ENCODE data around the gene COL5A2.

The COL5A2 gene

GRCh38 chr2:189159717-189160116 lies 19.8 kb downstream of the COL5A2 start:
- H3K9me3 ChIP-seq (ENCODE audit: insufficient read depth, low read depth, low read length): no peaks in the 10 kb centered on the region
- peaks cover 22% of the 10 kb centered on the region for H3K4me1 ChIP-seq (ENCODE audit: insufficient read depth, low read length)
- H3K9ac ChIP-seq (ENCODE audit: low read depth, low read length): no peak overlapping the region
- no peaks in the 10 kb centered on the region for H3K27me3 ChIP-seq (ENCODE audit: insufficient read depth, low read length)
- H3K27ac ChIP-seq (ENCODE audit: low read length): no peak overlapping the region
- no peak overlapping the region for H3K4me3 ChIP-seq (ENCODE audit: low read length)
- H3K36me3 ChIP-seq (ENCODE audit: insufficient read depth, low read depth, low read length): no peaks in the 10 kb centered on the region

- Histone ChIP-seq H3K4me1 (ENCODE audit: insufficient read depth, low read length) (peaks cover 22% of the 10 kb centered on the region), H3K9ac (ENCODE audit: low read depth, low read length) (no peak overlapping the region), H3K27me3 (ENCODE audit: insufficient read depth, low read length) (no peaks in the 10 kb centered on the region), H3K27ac (ENCODE audit: low read length) (no peak overlapping the region), H3K9me3 (ENCODE audit: insufficient read depth, low read depth, low read length) (no peaks in the 10 kb centered on the region), H3K4me3 (ENCODE audit: low read length) (no peak overlapping the region), H3K36me3 (ENCODE audit: insufficient read depth, low read depth, low read length) (no peaks in the 10 kb centered on the region)
Measured at GRCh38 chr2:189159273-189159672, 20.3 kb downstream of the COL5A2 start.

DNA sequence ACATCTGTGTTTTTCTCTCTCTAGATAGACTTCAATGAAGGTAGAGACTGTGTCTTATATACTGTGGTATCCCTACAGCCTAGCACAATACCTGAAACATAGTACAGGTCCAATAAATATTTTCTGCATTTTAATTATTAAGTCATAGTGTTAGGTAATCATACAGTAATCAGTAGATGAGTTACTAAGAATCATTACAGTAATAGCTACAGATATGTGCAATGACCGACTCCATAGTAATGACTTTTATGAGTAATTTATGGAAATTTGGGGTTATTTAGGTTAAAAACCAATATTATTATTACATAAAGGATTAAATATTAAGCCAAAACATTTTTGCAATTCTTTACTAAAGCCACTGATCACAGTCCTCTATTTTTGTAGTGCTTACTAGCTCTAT lies 21.6 kb downstream of the COL5A2 start:
- Histone ChIP-seq H3K36me3 (ENCODE audit: insufficient read depth, low read depth, low read length) (no peaks in the 10 kb centered on the region), H3K4me1 (ENCODE audit: insufficient read depth, low read length) (peaks cover 12% of the 10 kb centered on the region), H3K4me3 (ENCODE audit: low read length) (no peak overlapping the region), H3K27ac (ENCODE audit: low read length) (no peak overlapping the region), H3K9me3 (ENCODE audit: insufficient read depth, low read depth, low read length) (no peaks in the 10 kb centered on the region), H3K9ac (ENCODE audit: low read depth, low read length) (no peak overlapping the region), H3K27me3 (ENCODE audit: insufficient read depth, low read length) (no peaks in the 10 kb centered on the region)

DNA sequence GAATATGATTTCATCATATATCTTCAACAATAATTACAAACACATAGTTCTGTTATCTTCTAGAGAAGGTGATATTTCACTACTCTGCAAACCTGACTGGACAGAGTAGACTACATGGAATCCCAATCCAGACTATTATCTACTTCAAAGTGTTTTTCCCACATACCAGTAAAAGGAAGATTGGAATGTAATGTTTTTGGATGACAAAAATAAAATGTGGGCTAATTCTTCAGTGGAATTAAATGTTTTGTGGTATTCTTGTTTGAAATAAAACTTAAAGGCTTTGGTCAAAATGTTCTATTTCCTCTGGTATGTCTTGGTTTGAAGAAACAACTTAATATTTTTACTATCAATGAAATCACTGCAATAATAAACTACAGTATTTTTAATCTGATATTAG lies 22.1 kb downstream of the COL5A2 start:
- H3K4me3 ChIP-seq (ENCODE audit: low read length): no peak overlapping the region
- H3K4me1 ChIP-seq (ENCODE audit: insufficient read depth, low read length): peaks cover 7% of the 10 kb centered on the region; the same call in 1 of the 2 replicates
- H3K9ac ChIP-seq (ENCODE audit: low read depth, low read length): no peak overlapping the region
- no peaks in the 10 kb centered on the region for H3K36me3 ChIP-seq (ENCODE audit: insufficient read depth, low read depth, low read length)
- no peaks in the 10 kb centered on the region for H3K9me3 ChIP-seq (ENCODE audit: insufficient read depth, low read depth, low read length)
- H3K27ac ChIP-seq (ENCODE audit: low read length): no peak overlapping the region
- H3K27me3 ChIP-seq (ENCODE audit: insufficient read depth, low read length): no peaks in the 10 kb centered on the region

- no peak overlapping the region for H3K27ac ChIP-seq (ENCODE audit: low read length)
- no peaks in the 10 kb centered on the region for H3K36me3 ChIP-seq (ENCODE audit: insufficient read depth, low read depth, low read length)
- no peaks in the 10 kb centered on the region for H3K4me1 ChIP-seq (ENCODE audit: insufficient read depth, low read length)
- H3K27me3 ChIP-seq (ENCODE audit: insufficient read depth, low read length): no peaks in the 10 kb centered on the region
- no peaks in the 10 kb centered on the region for H3K9me3 ChIP-seq (ENCODE audit: insufficient read depth, low read depth, low read length)
- H3K9ac ChIP-seq (ENCODE audit: low read depth, low read length): no peak overlapping the region
- no peak overlapping the region for H3K4me3 ChIP-seq (ENCODE audit: low read length)
Measured at GRCh38 chr2:189155795-189156194, 23.8 kb downstream of the COL5A2 start.

DNA sequence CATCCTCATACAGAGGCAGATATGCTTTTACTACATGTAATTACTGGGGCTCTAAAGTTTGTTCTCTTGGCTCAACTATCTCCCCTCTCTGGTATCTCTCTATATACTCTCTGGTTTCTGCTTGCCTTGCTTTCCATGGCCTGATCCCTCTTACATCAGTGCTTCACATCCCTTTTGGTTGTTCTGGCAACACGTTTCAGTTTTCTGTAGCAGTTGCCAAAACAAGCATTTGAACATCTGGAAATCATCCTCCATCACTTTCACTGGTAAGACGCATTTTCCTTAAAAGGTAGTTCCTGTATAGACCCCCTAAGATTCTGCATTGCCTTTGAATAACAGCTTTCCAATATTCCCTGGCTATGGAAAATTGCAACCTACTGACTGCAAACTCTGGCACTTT lies 25.9 kb downstream of the COL5A2 start:
- no peaks in the 10 kb centered on the region for H3K27me3 ChIP-seq (ENCODE audit: insufficient read depth, low read length)
- H3K9ac ChIP-seq (ENCODE audit: low read depth, low read length): no peak overlapping the region
- H3K4me3 ChIP-seq (ENCODE audit: low read length): no peak overlapping the region
- no peaks in the 10 kb centered on the region for H3K4me1 ChIP-seq (ENCODE audit: insufficient read depth, low read length)
- H3K9me3 ChIP-seq (ENCODE audit: insufficient read depth, low read depth, low read length): no peaks in the 10 kb centered on the region
- no peak overlapping the region for H3K27ac ChIP-seq (ENCODE audit: low read length)
- H3K36me3 ChIP-seq (ENCODE audit: insufficient read depth, low read depth, low read length): no peaks in the 10 kb centered on the region

DNA sequence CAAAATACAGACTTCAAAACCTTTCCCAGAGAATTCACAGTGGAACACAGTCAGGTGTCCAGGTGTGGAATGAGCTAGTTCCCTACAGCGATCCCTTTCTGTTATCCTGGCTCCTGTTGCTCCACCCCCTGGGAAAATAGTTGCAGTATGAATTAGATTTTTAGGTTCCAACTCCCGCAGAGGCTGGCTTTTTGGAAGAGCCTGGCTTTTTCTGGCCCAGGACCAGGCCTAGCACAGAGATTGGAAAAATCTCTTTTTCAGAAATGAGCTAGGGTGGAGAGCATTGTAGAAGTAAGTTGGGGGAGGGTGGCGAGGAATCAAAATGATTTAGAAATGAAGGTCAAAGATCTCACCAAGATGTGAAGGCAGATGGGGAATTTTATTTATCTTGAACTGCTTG lies 27.1 kb downstream of the COL5A2 start:
- no peaks in the 10 kb centered on the region for H3K9me3 ChIP-seq (ENCODE audit: insufficient read depth, low read depth, low read length)
- H3K27ac ChIP-seq (ENCODE audit: low read length): no peak overlapping the region
- H3K36me3 ChIP-seq (ENCODE audit: insufficient read depth, low read depth, low read length): no peaks in the 10 kb centered on the region
- H3K4me3 ChIP-seq (ENCODE audit: low read length): no peak overlapping the region
- H3K9ac ChIP-seq (ENCODE audit: low read depth, low read length): no peak overlapping the region
- no peaks in the 10 kb centered on the region for H3K4me1 ChIP-seq (ENCODE audit: insufficient read depth, low read length)
- H3K27me3 ChIP-seq (ENCODE audit: insufficient read depth, low read length): no peaks in the 10 kb centered on the region

DNA sequence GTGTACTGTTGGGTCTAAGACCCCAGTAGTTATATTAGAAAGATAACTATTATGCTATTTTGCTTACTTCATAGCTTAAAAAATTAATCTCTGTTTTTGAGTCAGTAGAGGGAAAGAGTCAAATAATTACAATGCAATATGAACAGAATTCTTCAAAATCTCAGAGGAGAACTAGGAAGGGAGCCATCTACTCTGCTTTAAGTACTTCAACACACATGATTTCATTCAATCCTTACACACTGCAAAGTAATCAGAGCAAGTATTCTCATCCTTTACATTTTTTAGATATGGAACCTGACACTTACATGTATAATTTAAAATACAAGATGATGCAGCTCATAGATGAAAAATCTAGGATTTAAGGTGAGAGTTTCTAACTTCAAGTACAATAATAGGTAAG lies 27.7 kb downstream of the COL5A2 start:
- H3K4me1 ChIP-seq (ENCODE audit: insufficient read depth, low read length): no peaks in the 10 kb centered on the region
- H3K27ac ChIP-seq (ENCODE audit: low read length): no peak overlapping the region
- no peaks in the 10 kb centered on the region for H3K36me3 ChIP-seq (ENCODE audit: insufficient read depth, low read depth, low read length)
- H3K9ac ChIP-seq (ENCODE audit: low read depth, low read length): no peak overlapping the region
- H3K9me3 ChIP-seq (ENCODE audit: insufficient read depth, low read depth, low read length): no peaks in the 10 kb centered on the region
- H3K4me3 ChIP-seq (ENCODE audit: low read length): no peak overlapping the region
- no peaks in the 10 kb centered on the region for H3K27me3 ChIP-seq (ENCODE audit: insufficient read depth, low read length)

DNA sequence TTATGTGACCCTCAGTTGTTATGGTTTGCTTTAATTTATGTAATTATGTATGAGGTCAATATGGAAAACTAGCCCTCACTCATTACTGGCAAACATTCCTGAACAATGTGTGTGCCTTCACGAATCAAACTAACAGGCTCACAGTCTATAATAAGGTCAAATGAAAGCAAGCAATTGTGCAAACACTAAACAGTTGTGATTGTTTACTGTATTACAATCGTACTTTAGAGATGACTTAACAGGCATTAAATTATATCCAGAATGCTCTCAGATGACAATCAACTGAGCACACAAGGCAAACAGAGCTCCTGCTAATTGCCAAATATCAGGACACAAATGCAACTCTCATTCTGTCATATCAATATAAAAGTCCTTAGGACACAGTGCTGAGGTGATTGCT lies 29.5 kb downstream of the COL5A2 start:
- Histone ChIP-seq H3K4me3 (ENCODE audit: low read length) (no peak overlapping the region), H3K36me3 (ENCODE audit: insufficient read depth, low read depth, low read length) (no peaks in the 10 kb centered on the region), H3K27ac (ENCODE audit: low read length) (no peak overlapping the region), H3K9ac (ENCODE audit: low read depth, low read length) (no peak overlapping the region), H3K27me3 (ENCODE audit: insufficient read depth, low read length) (no peaks in the 10 kb centered on the region), H3K9me3 (ENCODE audit: insufficient read depth, low read depth, low read length) (no peaks in the 10 kb centered on the region), H3K4me1 (ENCODE audit: insufficient read depth, low read length) (no peaks in the 10 kb centered on the region)

GRCh38 chr2:189147989-189148388 lies 31.6 kb downstream of the COL5A2 start:
- Histone ChIP-seq H3K27ac (ENCODE audit: low read length) (no peak overlapping the region), H3K36me3 (ENCODE audit: insufficient read depth, low read depth, low read length) (no peaks in the 10 kb centered on the region), H3K4me3 (ENCODE audit: low read length) (no peak overlapping the region), H3K27me3 (ENCODE audit: insufficient read depth, low read length) (no peaks in the 10 kb centered on the region), H3K9ac (ENCODE audit: low read depth, low read length) (no peak overlapping the region), H3K9me3 (ENCODE audit: insufficient read depth, low read depth, low read length) (no peaks in the 10 kb centered on the region), H3K4me1 (ENCODE audit: insufficient read depth, low read length) (peaks cover 3% of the 10 kb centered on the region; the same call in 1 of the 2 replicates)

GRCh38 chr2:189147361-189147760 lies 32.2 kb downstream of the COL5A2 start:
- H3K9me3 ChIP-seq (ENCODE audit: insufficient read depth, low read depth, low read length): no peaks in the 10 kb centered on the region
- H3K27ac ChIP-seq (ENCODE audit: low read length): no peak overlapping the region
- no peak overlapping the region for H3K9ac ChIP-seq (ENCODE audit: low read depth, low read length)
- no peaks in the 10 kb centered on the region for H3K36me3 ChIP-seq (ENCODE audit: insufficient read depth, low read depth, low read length)
- no peak overlapping the region for H3K4me3 ChIP-seq (ENCODE audit: low read length)
- H3K4me1 ChIP-seq (ENCODE audit: insufficient read depth, low read length): peaks cover 3% of the 10 kb centered on the region; the same call in 1 of the 2 replicates
- no peaks in the 10 kb centered on the region for H3K27me3 ChIP-seq (ENCODE audit: insufficient read depth, low read length)

- H3K27me3 ChIP-seq (ENCODE audit: insufficient read depth, low read length): no peaks in the 10 kb centered on the region
- H3K9me3 ChIP-seq (ENCODE audit: insufficient read depth, low read depth, low read length): no peaks in the 10 kb centered on the region
- no peak overlapping the region for H3K9ac ChIP-seq (ENCODE audit: low read depth, low read length)
- H3K36me3 ChIP-seq (ENCODE audit: insufficient read depth, low read depth, low read length): no peaks in the 10 kb centered on the region
- H3K4me1 ChIP-seq (ENCODE audit: insufficient read depth, low read length): peaks cover 3% of the 10 kb centered on the region; the same call in 1 of the 2 replicates
- no peak overlapping the region for H3K27ac ChIP-seq (ENCODE audit: low read length)
- no peak overlapping the region for H3K4me3 ChIP-seq (ENCODE audit: low read length)
Measured at GRCh38 chr2:189146553-189146952, 33.0 kb downstream of the COL5A2 start.
